Choroid plexus epithelial cell (primary cell): ENCODE measurements around the gene B3GAT3.

ENCODE experiments used
- DNase-seq: peaks from one replicate; pipeline ENCODE4 v3.0.0-alpha.2; 2010; ENCODE audit warnings: low read depth
- H3K4me3 ChIP-seq: 2 replicates; pipeline ENCODE4 v1.5.1; 2011; ENCODE audit warnings: low read depth, mild to moderate bottlenecking, control low read depth, low read length, moderate library complexity
- TF ChIP-seq, protein P1 (sequence below): conservative IDR thresholded peaks from 2 replicates; pipeline ENCODE4 v1.5.1; 2011; ENCODE audit warnings: low read depth, mild to moderate bottlenecking, control low read depth, inconsistent platforms, low read length, moderate library complexity

Gene B3GAT3

DNA sequence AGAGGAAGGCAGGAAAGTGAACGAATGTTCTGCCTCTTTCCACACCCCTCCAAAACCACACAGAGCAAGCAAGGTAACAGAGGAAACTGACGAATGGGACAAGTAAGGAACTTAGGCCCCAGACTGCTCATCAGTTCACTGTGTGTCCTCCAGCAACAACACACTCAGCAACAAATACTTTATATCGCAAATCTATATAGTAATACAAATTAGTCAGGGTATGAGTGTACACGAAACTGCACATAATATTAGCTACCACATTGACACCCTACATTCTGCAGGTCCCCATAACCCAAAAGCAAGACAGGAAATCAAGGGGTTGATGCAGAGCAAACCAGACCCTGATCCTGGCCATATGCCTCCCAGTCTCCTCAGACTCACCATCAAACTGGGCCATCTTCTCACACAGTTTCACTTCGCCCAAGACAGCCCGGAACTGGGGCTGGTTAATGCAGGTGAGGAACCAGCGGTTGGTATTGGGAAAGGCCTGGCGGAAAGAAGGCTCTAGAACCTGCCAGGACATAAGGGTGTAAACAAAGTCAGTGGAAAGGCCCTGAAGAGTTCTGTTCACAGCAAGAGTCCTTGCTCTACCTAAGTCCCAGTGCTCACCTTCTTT, 54.7 kb downstream of the B3GAT3 start:
- no peak overlapping the region for H3K4me3 ChIP-seq
- TF ChIP-seq, protein P1, sequence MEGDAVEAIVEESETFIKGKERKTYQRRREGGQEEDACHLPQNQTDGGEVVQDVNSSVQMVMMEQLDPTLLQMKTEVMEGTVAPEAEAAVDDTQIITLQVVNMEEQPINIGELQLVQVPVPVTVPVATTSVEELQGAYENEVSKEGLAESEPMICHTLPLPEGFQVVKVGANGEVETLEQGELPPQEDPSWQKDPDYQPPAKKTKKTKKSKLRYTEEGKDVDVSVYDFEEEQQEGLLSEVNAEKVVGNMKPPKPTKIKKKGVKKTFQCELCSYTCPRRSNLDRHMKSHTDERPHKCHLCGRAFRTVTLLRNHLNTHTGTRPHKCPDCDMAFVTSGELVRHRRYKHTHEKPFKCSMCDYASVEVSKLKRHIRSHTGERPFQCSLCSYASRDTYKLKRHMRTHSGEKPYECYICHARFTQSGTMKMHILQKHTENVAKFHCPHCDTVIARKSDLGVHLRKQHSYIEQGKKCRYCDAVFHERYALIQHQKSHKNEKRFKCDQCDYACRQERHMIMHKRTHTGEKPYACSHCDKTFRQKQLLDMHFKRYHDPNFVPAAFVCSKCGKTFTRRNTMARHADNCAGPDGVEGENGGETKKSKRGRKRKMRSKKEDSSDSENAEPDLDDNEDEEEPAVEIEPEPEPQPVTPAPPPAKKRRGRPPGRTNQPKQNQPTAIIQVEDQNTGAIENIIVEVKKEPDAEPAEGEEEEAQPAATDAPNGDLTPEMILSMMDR, result no peak
- no peak for DNase-seq

GRCh38 chr11:62566247-62566646, 55.5 kb downstream of the B3GAT3 start:
- H3K4me3 ChIP-seq, result no peak overlapping the region
- TF ChIP-seq, protein P1, result no peak
- no peak for DNase-seq
